HG03103 (cell line): ENCODE measurements around the gene HDAC4.
"Not testable (repeated sequence)": the region's sequence is repeated elsewhere in the genome, so short reads cannot be mapped to it uniquely, and the experiment has no call there.

Source experiments
- ATAC-seq: cut with Tn5 transposase; IDR thresholded peaks from one replicate; pipeline ENCODE4 v1.9.1; 2021; ENCODE audit warnings: low read depth; ENCODE audit not compliant: unreplicated experiment

The HDAC4 gene

GRCh38 chr2:239285932-239286230, 114.9 kb downstream of the HDAC4 start:
- no peak for ATAC-seq

- ATAC-seq: no peak
These were observed 115.5 kb downstream of the HDAC4 start for GRCh38 chr2:239285071-239285931.

GRCh38 chr2:239283961-239284795, 116.6 kb downstream of the HDAC4 start:
- ATAC-seq: no peak

- no peak for ATAC-seq
These were observed 117.4 kb downstream of the HDAC4 start for GRCh38 chr2:239283288-239283945.

- no peak for ATAC-seq
These were observed 118.2 kb downstream of the HDAC4 start for GRCh38 chr2:239282448-239283287.

- ATAC-seq: not testable (repeated sequence)
These were observed 120.4 kb downstream of the HDAC4 start for GRCh38 chr2:239280296-239281017.

- ATAC-seq: no peak
These were observed 121.1 kb downstream of the HDAC4 start for GRCh38 chr2:239279508-239280295.

- no peak for ATAC-seq
These were observed 121.9 kb downstream of the HDAC4 start for GRCh38 chr2:239278941-239279365.

GRCh38 chr2:239278361-239278760, 122.5 kb downstream of the HDAC4 start:
- ATAC-seq: no peak

- no peak for ATAC-seq
These were observed 123.3 kb downstream of the HDAC4 start for GRCh38 chr2:239277401-239278085.

GRCh38 chr2:239276851-239277250, 124.0 kb downstream of the HDAC4 start:
- ATAC-seq: no peak

GRCh38 chr2:239275847-239276831, 124.7 kb downstream of the HDAC4 start:
- ATAC-seq: no peak

- peak; percentile 56 for ATAC-seq
These were observed 125.7 kb downstream of the HDAC4 start for GRCh38 chr2:239275044-239275685.

- ATAC-seq: no peak
These were observed 126.3 kb downstream of the HDAC4 start for GRCh38 chr2:239274391-239275043.

- ATAC-seq: no peak
These were observed 127.3 kb downstream of the HDAC4 start for GRCh38 chr2:239273280-239274234.
